ENCODE measurements around the gene COL2A1. TPM values are rescaled to one million over a fixed set of nuclear protein-coding genes. Genes with fewer than 3 reads are reported as not detected.

Gene COL2A1
- total and polyA plus RNA-seq, 4 donors: 321 TPM; not detected in 3

DNA sequence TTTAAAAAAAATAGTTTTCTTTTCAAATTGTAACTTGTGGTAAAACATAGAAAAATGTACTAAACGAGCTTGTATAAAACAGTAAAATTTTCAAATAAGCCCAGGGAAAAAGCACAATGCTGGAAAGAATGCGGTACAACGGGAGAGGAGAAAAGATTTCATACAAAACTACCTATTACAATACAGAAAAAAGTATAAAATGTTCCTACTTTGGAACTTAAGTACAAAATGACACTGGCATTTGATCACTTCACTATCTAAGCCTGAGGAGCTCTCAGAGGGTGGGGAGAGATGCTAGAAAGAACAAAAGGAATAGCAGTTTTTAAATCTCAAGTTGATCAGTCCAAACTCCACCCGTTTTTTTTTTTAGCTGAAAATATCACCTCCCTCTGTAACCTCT, 39.5 kb upstream of the COL2A1 start:
- no peak overlapping the region for H3K4me3 ChIP-seq (ENCODE audit: low read depth in 1 of 3, low read length in 3 of 3)
- H3K4me1 ChIP-seq (ENCODE audit: control insufficient read depth in 4 of 4, insufficient read depth in 4 of 4, low read length in 3 of 4): no peaks in the 10 kb centered on the region
- H3K9ac ChIP-seq (ENCODE audit: low read depth in 1 of 2, low read length in 2 of 2): no peak overlapping the region
- no peaks in the 10 kb centered on the region for H3K9me3 ChIP-seq (ENCODE audit: control insufficient read depth in 4 of 4, low read length in 3 of 4)
- 92% methylated on average over 4 of the region's 4 CpGs for WGBS
- TF ChIP-seq NR2F2 (IDR thresholded peaks at IDR 0.05) (no peak), HNF4G (IDR thresholded peaks at IDR 0.05) (no peak), ATF3 (IDR thresholded peaks at IDR 0.05) (no peak), FOXA2 (IDR thresholded peaks at IDR 0.05) (no peak), RAD21 (IDR thresholded peaks at IDR 0.05) (no peak), GABPA (IDR thresholded peaks at IDR 0.05 in 1 of 2, conservative IDR thresholded peaks at IDR 0.05 in 1 of 2) (no peak), MAX (IDR thresholded peaks at IDR 0.05) (no peak), EGR1 (IDR thresholded peaks at IDR 0.05; ENCODE audit: low read depth in 2 of 2) (no peak), REST (IDR thresholded peaks at IDR 0.05) (no peak), TAF1 (conservative IDR thresholded peaks at IDR 0.05) (no peak), HNF4A (conservative IDR thresholded peaks at IDR 0.05) (no peak), JUND (IDR thresholded peaks at IDR 0.05) (no peak), ZBTB33 (IDR thresholded peaks at IDR 0.05) (no peak), YY1 (IDR thresholded peaks at IDR 0.05) (no peak), RXRA (IDR thresholded peaks at IDR 0.05) (no peak), FOXA1 (IDR thresholded peaks at IDR 0.05) (no peak)
- TF ChIP-seq, protein P1, sequence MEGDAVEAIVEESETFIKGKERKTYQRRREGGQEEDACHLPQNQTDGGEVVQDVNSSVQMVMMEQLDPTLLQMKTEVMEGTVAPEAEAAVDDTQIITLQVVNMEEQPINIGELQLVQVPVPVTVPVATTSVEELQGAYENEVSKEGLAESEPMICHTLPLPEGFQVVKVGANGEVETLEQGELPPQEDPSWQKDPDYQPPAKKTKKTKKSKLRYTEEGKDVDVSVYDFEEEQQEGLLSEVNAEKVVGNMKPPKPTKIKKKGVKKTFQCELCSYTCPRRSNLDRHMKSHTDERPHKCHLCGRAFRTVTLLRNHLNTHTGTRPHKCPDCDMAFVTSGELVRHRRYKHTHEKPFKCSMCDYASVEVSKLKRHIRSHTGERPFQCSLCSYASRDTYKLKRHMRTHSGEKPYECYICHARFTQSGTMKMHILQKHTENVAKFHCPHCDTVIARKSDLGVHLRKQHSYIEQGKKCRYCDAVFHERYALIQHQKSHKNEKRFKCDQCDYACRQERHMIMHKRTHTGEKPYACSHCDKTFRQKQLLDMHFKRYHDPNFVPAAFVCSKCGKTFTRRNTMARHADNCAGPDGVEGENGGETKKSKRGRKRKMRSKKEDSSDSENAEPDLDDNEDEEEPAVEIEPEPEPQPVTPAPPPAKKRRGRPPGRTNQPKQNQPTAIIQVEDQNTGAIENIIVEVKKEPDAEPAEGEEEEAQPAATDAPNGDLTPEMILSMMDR (IDR thresholded peaks at IDR 0.05; ENCODE audit: low read depth, low read length, missing input control): no peak
- no peaks in the 10 kb centered on the region for H3K27me3 ChIP-seq (ENCODE audit: control insufficient read depth in 4 of 4, insufficient read depth in 4 of 4, low read length in 3 of 4)
- no peak for DNase-seq (ENCODE audit: low spot score)
- H3K36me3 ChIP-seq (ENCODE audit: control insufficient read depth in 4 of 4, insufficient read depth in 3 of 4, low read depth in 1 of 4, low read length in 3 of 4): peaks cover 4 to 40% (median 31%) of the 10 kb centered on the region in 4 donors
- no peak overlapping the region for H3K27ac ChIP-seq (ENCODE audit: low read depth in 1 of 2, low read length in 2 of 2)

Data from liver (tissue), 9 donors.